ENCODE results near the gene IGF2R. TPM values are rescaled to one million over a fixed set of nuclear protein-coding genes. Genes with fewer than 3 reads are reported as not detected.

The IGF2R gene
- total and polyA plus RNA-seq, 2 donors (not counting 1 experiment from before 2014, with no cell fraction given) = 9.5 to 53.3 TPM

GRCh38 chr6:160127270-160128124 lies 158.6 kb downstream of the IGF2R start:
- no peaks in the 10 kb centered on the region for H3K79me2 ChIP-seq (ENCODE audit: control insufficient read depth, insufficient read depth, low read length)
- POLR2A ChIA-PET = no interaction called here
- H4K20me1 ChIP-seq (ENCODE audit: control insufficient read depth, insufficient read depth, low read length, poor library complexity, severe bottlenecking) = no peaks in the 10 kb centered on the region
- H3K27me3 ChIP-seq (replicated peaks in 1 of 4; ENCODE audit: control extremely low read depth in 1 of 4, control insufficient read depth in 3 of 4, insufficient read depth in 4 of 4, low read length in 3 of 4) = no peaks in the 10 kb centered on the region
- H3K4me1 ChIP-seq (ENCODE audit: control insufficient read depth in 2 of 2, insufficient read depth in 2 of 2, low read length in 2 of 2) = no peaks in the 10 kb centered on the region
- no peaks in the 10 kb centered on the region for H3K9me3 ChIP-seq (ENCODE audit: control extremely low read depth in 1 of 3, control insufficient read depth in 2 of 3, insufficient read depth in 1 of 3, low read length in 2 of 3)
- TF ChIP-seq, protein P1, sequence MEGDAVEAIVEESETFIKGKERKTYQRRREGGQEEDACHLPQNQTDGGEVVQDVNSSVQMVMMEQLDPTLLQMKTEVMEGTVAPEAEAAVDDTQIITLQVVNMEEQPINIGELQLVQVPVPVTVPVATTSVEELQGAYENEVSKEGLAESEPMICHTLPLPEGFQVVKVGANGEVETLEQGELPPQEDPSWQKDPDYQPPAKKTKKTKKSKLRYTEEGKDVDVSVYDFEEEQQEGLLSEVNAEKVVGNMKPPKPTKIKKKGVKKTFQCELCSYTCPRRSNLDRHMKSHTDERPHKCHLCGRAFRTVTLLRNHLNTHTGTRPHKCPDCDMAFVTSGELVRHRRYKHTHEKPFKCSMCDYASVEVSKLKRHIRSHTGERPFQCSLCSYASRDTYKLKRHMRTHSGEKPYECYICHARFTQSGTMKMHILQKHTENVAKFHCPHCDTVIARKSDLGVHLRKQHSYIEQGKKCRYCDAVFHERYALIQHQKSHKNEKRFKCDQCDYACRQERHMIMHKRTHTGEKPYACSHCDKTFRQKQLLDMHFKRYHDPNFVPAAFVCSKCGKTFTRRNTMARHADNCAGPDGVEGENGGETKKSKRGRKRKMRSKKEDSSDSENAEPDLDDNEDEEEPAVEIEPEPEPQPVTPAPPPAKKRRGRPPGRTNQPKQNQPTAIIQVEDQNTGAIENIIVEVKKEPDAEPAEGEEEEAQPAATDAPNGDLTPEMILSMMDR (IDR thresholded peaks at IDR 0.05) = no peak
- no peak for TF ChIP-seq EZH2 (IDR thresholded peaks at IDR 0.05; ENCODE audit: borderline replicate concordance, insufficient read depth, low read depth, low read length, poor library complexity, severe bottlenecking)
- intact Hi-C loops (cut with micrococcal nuclease) = no loop called here
- DNase-seq (no peak), ATAC-seq (ENCODE audit: low read depth) (no peak)
- H3K36me3 ChIP-seq (replicated peaks in 1 of 2; ENCODE audit: control extremely low read depth in 1 of 2, control insufficient read depth in 1 of 2, extremely low read depth in 1 of 2, insufficient read depth in 2 of 2, low read length in 1 of 2) = no peaks in the 10 kb centered on the region
- Mint-ChIP-seq H3K9me3 (ENCODE audit: insufficient read depth) (no peaks in the 10 kb centered on the region), H3K4me1 (no peaks in the 10 kb centered on the region), H3K27me3 (peaks cover 4% of the 10 kb centered on the region), H3K4me3 (no peak overlapping the region), H3K27ac (no peak overlapping the region)
- no peak overlapping the region for H2AFZ ChIP-seq (ENCODE audit: insufficient read depth, low read depth, low read length, poor library complexity, severe bottlenecking)
- no peak overlapping the region for H3K9ac ChIP-seq (ENCODE audit: low read length)
- WGBS (ENCODE audit: insufficient coverage) = 94% methylated on average over 14 of the region's 16 CpGs
- no peak overlapping the region for H3K4me3 ChIP-seq (ENCODE audit: control extremely low read depth in 1 of 5, extremely low read depth in 1 of 5, insufficient read depth in 1 of 5, low read depth in 2 of 5, low read length in 4 of 5)
- CTCF ChIA-PET = no interaction called here
- H3K4me2 ChIP-seq (replicated peaks; ENCODE audit: low read depth, low read length, poor library complexity, severe bottlenecking) = no peak overlapping the region
- no peak overlapping the region for H3K27ac ChIP-seq (ENCODE audit: low read length in 2 of 2)

DNA sequence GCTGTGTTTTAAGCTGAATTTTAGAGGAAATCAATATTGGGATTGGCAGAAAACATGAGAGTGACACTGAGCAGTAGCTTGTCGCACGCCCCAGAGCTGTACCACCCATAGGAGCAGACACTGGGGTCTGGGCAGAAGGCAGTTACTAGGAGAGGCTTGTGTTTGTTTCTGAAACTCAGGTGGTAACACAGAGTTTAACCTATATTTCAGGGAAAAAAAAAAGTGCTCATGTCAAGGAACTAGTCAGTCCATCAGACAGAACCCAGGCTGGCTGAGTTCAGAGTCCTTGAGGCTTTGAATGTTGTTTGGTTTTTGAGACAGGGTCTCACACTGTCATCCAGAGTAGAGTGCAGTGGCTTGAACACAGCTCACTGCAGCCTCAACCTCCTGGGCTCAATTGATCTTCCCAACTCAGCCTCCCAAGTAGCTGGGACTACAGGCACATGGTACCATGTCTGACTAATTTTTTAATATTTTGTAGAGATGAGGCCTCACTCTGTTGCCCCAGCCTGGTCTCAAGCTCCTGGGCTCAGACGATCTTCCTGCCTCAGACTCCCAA lies 159.3 kb downstream of the IGF2R start:
- H3K4me3 Mint-ChIP-seq = no peak overlapping the region
- POLR2A ChIA-PET = no interaction called here
- no peak overlapping the region for H3K27ac Mint-ChIP-seq
- ATAC-seq (ENCODE audit: low read depth) = no peak
- no peaks in the 10 kb centered on the region for H3K4me1 Mint-ChIP-seq
- no peaks in the 10 kb centered on the region for H3K9me3 Mint-ChIP-seq (ENCODE audit: insufficient read depth)
- Histone ChIP-seq H3K79me2 (ENCODE audit: control insufficient read depth, insufficient read depth, low read length) (no peaks in the 10 kb centered on the region), H3K4me2 (replicated peaks; ENCODE audit: low read depth, low read length, poor library complexity, severe bottlenecking) (no peak overlapping the region), H3K36me3 (replicated peaks in 1 of 2; ENCODE audit: control extremely low read depth in 1 of 2, control insufficient read depth in 1 of 2, extremely low read depth in 1 of 2, insufficient read depth in 2 of 2, low read length in 1 of 2) (no peaks in the 10 kb centered on the region), H4K20me1 (ENCODE audit: control insufficient read depth, insufficient read depth, low read length, poor library complexity, severe bottlenecking) (no peaks in the 10 kb centered on the region), H3K27ac (ENCODE audit: low read length in 2 of 2) (no peak overlapping the region), H3K9me3 (ENCODE audit: control extremely low read depth in 1 of 3, control insufficient read depth in 2 of 3, insufficient read depth in 1 of 3, low read length in 2 of 3) (no peaks in the 10 kb centered on the region), H2AFZ (ENCODE audit: insufficient read depth, low read depth, low read length, poor library complexity, severe bottlenecking) (no peak overlapping the region), H3K4me1 (ENCODE audit: control insufficient read depth in 2 of 2, insufficient read depth in 2 of 2, low read length in 2 of 2) (no peaks in the 10 kb centered on the region), H3K27me3 (replicated peaks in 1 of 4; ENCODE audit: control extremely low read depth in 1 of 4, control insufficient read depth in 3 of 4, insufficient read depth in 4 of 4, low read length in 3 of 4) (no peaks in the 10 kb centered on the region), H3K9ac (ENCODE audit: low read length) (no peak overlapping the region), H3K4me3 (ENCODE audit: control extremely low read depth in 1 of 5, extremely low read depth in 1 of 5, insufficient read depth in 1 of 5, low read depth in 2 of 5, low read length in 4 of 5) (no peak overlapping the region)
- DNase-seq = no peak
- intact Hi-C loops (cut with micrococcal nuclease) = no loop called here
- WGBS (ENCODE audit: insufficient coverage) = 88% methylated on average over 3 of the region's 3 CpGs
- H3K27me3 Mint-ChIP-seq = peaks cover 4% of the 10 kb centered on the region
- TF ChIP-seq, protein P1 (IDR thresholded peaks at IDR 0.05) = no peak
- no peak for TF ChIP-seq EZH2 (IDR thresholded peaks at IDR 0.05; ENCODE audit: borderline replicate concordance, insufficient read depth, low read depth, low read length, poor library complexity, severe bottlenecking)
- CTCF ChIA-PET = no interaction called here
